Small intestine (tissue), 7 donors: ENCODE data around the gene TEX47. TPM values are rescaled to one million over a fixed set of nuclear protein-coding genes. Genes with fewer than 3 reads are reported as not detected.
A peak's percentile ranks its signal among the peaks of the same experiment; 100 is the strongest.

Experiments
- DNase-seq, 2 donors: peaks; one replicate each; pipeline versions ENCODE4 v3.0.0 to v3.0.0-alpha.2; 2013
- FAIRE-seq: peaks from 2 replicates; lab custom pipeline; 2012; peaks lifted over from hg19 to GRCh38; lab: Jason Lieb, UNC
- H3K27ac ChIP-seq, 3 donors: one replicate each; pipeline ENCODE4 v1.5.1; 2013; ENCODE audit warnings: low read length in 2 of 3, mild to moderate bottlenecking in 2 of 3, control low read depth in 1 of 3, inconsistent platforms in 1 of 3, low read depth in 1 of 3, moderate library complexity in 1 of 3
- H3K27me3 ChIP-seq, 3 donors: one replicate each; pipeline ENCODE4 v1.6.1; 2013; ENCODE audit warnings: low read length in 3 of 3, inconsistent platforms in 1 of 3; ENCODE audit not compliant: control insufficient read depth in 3 of 3, insufficient read depth in 3 of 3
- H3K36me3 ChIP-seq, 3 donors: one replicate each; pipeline ENCODE4 v1.6.1; 2013; ENCODE audit warnings: low read length in 3 of 3, inconsistent platforms in 1 of 3, low read depth in 1 of 3, mild to moderate bottlenecking in 1 of 3, moderate library complexity in 1 of 3; ENCODE audit not compliant: control insufficient read depth in 3 of 3, insufficient read depth in 2 of 3
- H3K4me1 ChIP-seq, 3 donors: one replicate each; pipeline ENCODE4 v1.6.1; 2013; ENCODE audit warnings: low read length in 2 of 3, inconsistent platforms in 1 of 3, low read depth in 1 of 3, mild to moderate bottlenecking in 1 of 3, moderate library complexity in 1 of 3; ENCODE audit not compliant: control insufficient read depth in 3 of 3, insufficient read depth in 2 of 3
- H3K4me3 ChIP-seq, 3 donors: one replicate each; pipeline ENCODE4 v1.5.1; 2013; ENCODE audit warnings: low read length in 3 of 3, control low read depth in 1 of 3, inconsistent platforms in 1 of 3, low read depth in 1 of 3, mild to moderate bottlenecking in 1 of 3, moderate library complexity in 1 of 3
- H3K9me3 ChIP-seq, 2 donors: one replicate each; pipeline ENCODE4 v1.6.1; 2013; ENCODE audit warnings: low read depth in 1 of 2, low read length in 1 of 2; ENCODE audit not compliant: control insufficient read depth in 2 of 2, insufficient read depth in 1 of 2
- WGBS, 3 donors: extraction: QIAGEN DNeasy Blood & Tissue Kit; methylation state at CpG; one replicate each; pipeline ENCODE4 v1.1.7; 2013; 5-methylcytosine and 5-hydroxymethylcytosine counted together
- polyA plus RNA-seq, 4 donors: library from polyadenylated mRNA; stranded (reverse) in 3 of 4; unstranded in 1 of 4; fragments of 200-250 nt in 3 of 4; fragments of 120-200 nt in 1 of 4; gene quantifications; one replicate each; pipeline versions ENCODE4 v1.2.1 to v1.2.3, GENCODE V29; 2013
- donor health status: healthy with polysubstance abuse.
- donor health status: control.
- donor health status: control.
- donor health status: Bipolar disorder and iron deficiency.
- donor health status: healthy.

Gene TEX47
- polyA plus RNA-seq, 4 donors, result not detected

DNA sequence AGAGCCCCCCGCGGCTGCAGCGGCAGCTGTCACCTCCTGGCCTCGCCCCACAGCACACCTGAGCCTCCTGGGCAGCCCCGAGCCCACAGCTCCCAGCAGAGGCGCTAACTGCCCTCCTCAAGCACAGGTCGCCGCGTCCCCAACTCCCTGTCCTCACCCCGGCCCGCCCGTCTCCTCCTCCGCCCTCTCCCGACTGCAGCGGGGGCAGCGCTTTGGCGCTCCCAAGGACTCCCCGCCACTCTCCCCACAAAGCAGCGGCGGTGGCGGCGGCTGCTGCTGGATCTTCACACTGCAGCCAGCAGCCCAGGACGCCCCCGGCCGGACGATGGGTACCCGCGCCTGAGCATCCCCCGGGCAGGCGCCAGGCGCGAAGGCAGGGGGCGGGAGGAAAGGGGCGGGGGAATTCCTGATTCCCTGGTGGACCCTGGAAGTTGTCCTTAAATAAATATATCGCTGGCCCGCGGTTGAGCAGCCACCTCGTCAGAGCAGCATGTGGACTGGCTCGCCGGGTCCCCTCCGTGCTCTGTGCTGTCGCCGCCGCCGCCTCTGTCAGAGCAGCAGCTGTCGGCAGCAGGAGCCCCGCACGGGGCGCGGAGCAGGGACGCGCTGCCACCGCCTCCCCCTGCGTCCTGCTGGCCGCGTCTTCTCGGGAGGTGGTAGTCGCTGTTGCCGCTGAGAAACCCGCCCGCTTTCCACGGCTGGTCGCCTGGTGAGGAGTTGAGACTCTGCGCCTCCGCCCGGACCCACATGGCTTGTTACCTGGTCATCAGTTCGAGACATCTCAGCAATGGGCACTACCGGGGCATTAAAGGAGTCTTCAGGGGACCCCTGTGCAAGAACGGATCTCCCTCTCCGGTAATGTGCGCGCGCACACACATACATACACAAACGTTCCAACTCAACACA lies 36.1 kb downstream of the TEX47 start, which contains the start of gene ZNF804B:
Gene ZNF804B (plus strand): TSS at position 471 of the 906 bp plus-strand sequence. CDS start 277 bp downstream, at position 748.
- WGBS, 3 donors, result 4 to 8% (median 4%) methylated on average over 67 to 74 of the region's 74 CpGs
- Histone ChIP-seq H3K27me3 (peaks cover 9 to 39% (median 14%) of the 10 kb centered on the region in 3 donors), H3K9me3 (no peaks in the 10 kb centered on the region), H3K4me3 (peak within 1 kb of the TSS in 2 of 3 donors; percentile 1 to 27), H3K4me1 (peaks cover 0 to 6% (median 0%) of the 10 kb centered on the region in 3 donors), H3K27ac (no peak within 1 kb of the TSS), H3K36me3 (no peaks in the 10 kb centered on the region)
- no peak for FAIRE-seq
- DNase-seq, result peak in 1 of 2 donors; percentile 30

DNA sequence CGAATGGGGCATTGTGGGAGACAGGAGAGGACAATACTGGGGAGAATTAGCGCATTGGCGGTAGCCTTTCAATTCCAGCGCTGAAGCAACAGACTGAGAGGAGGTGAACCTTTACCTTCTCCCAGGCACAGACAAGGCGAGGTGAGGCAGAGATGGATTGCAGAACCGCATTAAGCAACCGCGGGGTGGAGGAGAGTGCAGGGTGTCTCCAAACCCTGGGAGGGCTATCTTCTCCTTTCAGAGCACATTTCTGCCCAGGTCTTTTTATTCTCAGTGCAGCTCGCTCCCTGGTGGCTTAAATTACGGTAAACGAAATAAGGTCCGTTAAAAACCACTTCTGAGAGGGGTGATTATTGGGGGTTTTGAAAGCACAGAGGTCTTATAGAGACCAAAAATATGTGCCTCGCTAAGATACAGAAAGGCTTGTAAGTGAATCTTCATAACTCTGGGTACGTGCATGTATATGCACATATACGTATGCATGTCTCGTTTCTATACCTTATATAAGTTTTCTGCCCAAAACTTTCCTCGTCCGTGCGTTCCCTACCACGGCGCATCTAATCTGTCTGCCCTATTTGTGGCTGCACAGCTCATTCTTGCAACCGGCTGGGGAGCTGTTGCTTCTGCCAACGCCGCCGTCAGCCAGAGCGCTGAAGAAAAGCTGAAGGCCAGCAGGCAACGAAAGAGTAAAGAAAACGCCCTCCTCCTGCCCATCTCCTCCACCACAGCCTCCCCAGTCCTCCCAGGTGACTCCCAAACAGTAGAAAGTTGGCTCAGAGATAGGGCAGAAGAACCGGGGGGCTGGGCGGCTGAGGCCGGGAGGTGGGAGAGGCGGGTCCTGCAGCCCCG lies 36.9 kb downstream of the TEX47 start:
- no peaks in the 10 kb centered on the region for H3K36me3 ChIP-seq
- DNase-seq (peak in 1 of 2 donors; percentile 28), FAIRE-seq (no peak)
- peaks cover 0 to 6% (median 0%) of the 10 kb centered on the region in 3 donors for H3K4me1 ChIP-seq
- no peak overlapping the region for H3K27ac ChIP-seq
- H3K9me3 ChIP-seq, result no peaks in the 10 kb centered on the region
- peak overlapping the region in 1 of 3 donors; percentile 27 for H3K4me3 ChIP-seq
- 4 to 7% (median 6%) methylated on average over 32 to 33 of the region's 33 CpGs for WGBS, 3 donors
- peaks cover 9 to 39% (median 14%) of the 10 kb centered on the region in 3 donors for H3K27me3 ChIP-seq

DNA sequence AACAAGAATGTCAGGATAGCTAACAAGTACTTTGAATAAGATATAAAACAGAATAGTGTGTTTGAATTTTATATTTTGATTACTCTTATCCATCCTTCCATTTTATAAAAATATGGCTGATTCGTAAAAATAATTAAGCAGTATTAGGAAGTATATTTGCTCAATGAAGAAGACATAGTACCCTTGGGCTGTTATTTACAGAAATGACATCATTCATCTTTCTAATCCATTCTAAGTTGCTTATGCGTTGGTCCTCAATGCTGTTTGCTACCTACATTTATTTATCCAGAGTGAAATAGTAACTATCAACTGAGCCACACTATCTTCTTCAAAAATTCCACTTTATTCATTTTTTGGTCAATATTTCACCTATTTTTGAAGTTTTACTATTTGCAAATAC lies 38.2 kb downstream of the TEX47 start:
- Histone ChIP-seq H3K36me3 (no peaks in the 10 kb centered on the region), H3K4me3 (no peak overlapping the region), H3K9me3 (no peaks in the 10 kb centered on the region), H3K4me1 (peaks cover 0 to 6% (median 0%) of the 10 kb centered on the region in 3 donors), H3K27me3 (peaks cover 9 to 41% (median 14%) of the 10 kb centered on the region in 3 donors), H3K27ac (no peak overlapping the region)
- FAIRE-seq (no peak), DNase-seq (no peak)
- 65 to 74% (median 70%) methylated on average over 2 of the region's 2 CpGs for WGBS, 3 donors

DNA sequence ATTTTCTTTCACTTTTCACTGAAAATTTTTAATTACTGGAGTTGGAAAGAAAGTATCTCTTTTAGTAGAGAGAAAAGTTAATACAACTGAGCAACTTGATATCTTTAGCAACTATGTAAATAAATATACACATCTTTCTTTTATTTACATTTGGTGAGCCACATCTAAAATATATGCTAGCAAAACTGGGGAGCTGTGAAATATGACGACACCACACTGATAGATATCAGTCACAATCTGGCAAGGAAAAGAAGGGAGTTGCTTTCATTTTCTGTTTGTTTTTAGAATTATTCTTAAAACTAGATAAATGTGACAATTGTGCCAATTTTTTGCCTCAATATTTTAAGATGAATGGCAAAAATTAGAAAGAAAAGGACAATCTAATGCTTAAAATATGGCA lies 38.7 kb downstream of the TEX47 start:
- no peak overlapping the region for H3K27ac ChIP-seq
- no peaks in the 10 kb centered on the region for H3K9me3 ChIP-seq
- H3K27me3 ChIP-seq, result peaks cover 9 to 40% (median 13%) of the 10 kb centered on the region in 3 donors
- DNase-seq (no peak), FAIRE-seq (no peak)
- no peaks in the 10 kb centered on the region for H3K36me3 ChIP-seq
- no peak overlapping the region for H3K4me3 ChIP-seq
- peaks cover 0 to 6% (median 0%) of the 10 kb centered on the region in 3 donors for H3K4me1 ChIP-seq
- 9 to 63% (median 19%) methylated on average over 1 of the region's 1 CpG for WGBS, 3 donors

DNA sequence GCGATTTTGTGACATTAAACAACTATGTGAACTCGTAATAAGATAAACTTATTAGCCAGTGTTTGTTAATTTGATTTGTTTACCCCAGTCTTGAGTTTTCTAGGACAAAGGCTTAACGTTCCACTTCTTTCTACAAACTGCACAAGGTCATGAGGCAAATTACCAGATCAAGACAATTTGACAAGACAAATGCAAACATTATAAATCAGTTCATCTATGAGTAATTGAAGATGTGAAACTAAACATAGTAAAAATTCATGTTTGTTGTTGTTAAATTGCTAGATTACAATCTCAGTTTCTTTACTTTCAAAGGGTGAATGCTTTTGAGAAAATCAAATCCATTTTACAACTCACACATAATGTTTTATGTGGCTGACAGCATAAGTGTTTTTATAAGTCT lies 49.4 kb downstream of the TEX47 start:
- Histone ChIP-seq H3K27ac (no peak overlapping the region), H3K36me3 (no peaks in the 10 kb centered on the region), H3K9me3 (no peaks in the 10 kb centered on the region), H3K27me3 (no peaks in the 10 kb centered on the region), H3K4me1 (no peaks in the 10 kb centered on the region), H3K4me3 (no peak overlapping the region)
- WGBS, 3 donors, result 34 to 43% (median 34%) methylated on average over 3 of the region's 3 CpGs
- FAIRE-seq (no peak), DNase-seq (no peak)

Other genes with a start within 250 kb of the TEX47 start
- gene ZNF804B, start 36.0 kb downstream of the TEX47 start, polyA plus RNA-seq, result under 1 TPM in 2 of 4 donors, not detected in 2; 0.03 to 0.12 TPM